ENCODE results near the gene TTLL8.

The TTLL8 gene

GRCh38 chr22:50053861-50054260 is 4.2 kb downstream of the TTLL8 start:
- TF ChIP-seq CTCF (IDR thresholded peaks at IDR 0.05; ENCODE audit: low read depth, low read length), result no peak
- no peak overlapping the region for H3K4me3 ChIP-seq (ENCODE audit: low read depth, low read length)

DNA sequence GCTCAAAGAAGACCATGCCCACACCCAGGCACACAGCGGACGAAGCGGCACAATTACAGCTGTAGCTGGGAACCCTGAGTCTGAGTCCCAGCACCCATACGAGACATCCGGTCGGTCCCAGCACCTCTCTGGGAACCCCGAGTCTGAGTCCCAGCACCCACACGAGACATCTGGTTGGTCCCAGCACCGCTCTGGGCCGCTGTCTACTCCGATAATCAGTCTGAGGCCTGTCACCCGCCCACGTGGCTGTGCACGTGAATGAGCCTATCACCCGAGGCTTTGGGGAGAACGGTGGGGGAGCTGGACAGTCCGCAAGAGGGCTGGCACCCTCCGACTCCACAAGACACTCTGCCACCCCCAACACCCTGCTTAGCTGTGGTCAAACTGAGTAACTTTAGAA is 6.2 kb downstream of the TTLL8 start:
- TF ChIP-seq CTCF (IDR thresholded peaks at IDR 0.05; ENCODE audit: low read depth, low read length), result no peak
- no peak overlapping the region for H3K4me3 ChIP-seq (ENCODE audit: low read depth, low read length)

DNA sequence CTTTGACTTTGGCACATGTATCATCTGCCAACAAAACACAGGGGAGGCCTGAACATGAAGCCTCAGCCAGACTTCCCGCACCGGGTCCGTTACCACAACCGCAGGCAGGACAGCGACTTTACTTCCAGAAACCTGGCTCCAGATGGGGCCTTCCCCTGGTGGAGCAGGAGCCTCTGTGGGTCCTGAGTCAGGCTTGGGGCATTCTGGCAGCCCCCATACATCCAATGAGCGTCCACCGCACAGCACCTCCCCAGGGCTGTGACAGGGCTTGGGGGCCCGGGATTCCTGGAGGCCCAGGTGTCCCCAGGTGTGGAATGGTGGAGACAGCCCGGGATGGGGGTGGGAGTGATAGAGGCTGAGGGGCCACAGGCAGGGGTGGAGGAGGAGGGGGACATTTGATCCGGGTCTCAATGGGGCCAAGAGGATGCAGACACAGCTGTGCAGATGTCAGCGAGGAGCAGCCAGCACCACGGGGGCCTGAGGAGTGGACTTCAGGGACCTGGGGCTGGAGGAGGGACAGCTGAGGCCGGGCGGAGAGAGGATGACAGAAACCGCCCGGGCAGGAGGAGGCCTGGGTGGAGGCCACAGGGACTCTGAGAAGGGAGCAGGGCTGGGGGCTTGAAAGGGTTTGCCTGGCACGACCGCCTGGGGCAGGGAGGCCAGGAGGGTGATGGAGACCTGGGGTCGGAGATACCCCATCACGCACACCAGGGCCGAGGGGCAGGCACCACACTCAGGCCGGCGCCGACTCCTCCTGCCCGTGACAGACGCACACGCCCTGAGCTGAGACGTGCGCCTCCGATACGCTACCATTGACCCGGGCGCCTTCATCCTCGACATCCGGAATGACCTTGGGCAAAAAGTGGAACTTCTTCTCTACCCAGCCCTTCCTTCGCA is 8.6 kb downstream of the TTLL8 start:
- no peak for TF ChIP-seq CTCF (IDR thresholded peaks at IDR 0.05; ENCODE audit: low read depth, low read length)
- H3K4me3 ChIP-seq (ENCODE audit: low read depth, low read length), result no peak overlapping the region

DNA sequence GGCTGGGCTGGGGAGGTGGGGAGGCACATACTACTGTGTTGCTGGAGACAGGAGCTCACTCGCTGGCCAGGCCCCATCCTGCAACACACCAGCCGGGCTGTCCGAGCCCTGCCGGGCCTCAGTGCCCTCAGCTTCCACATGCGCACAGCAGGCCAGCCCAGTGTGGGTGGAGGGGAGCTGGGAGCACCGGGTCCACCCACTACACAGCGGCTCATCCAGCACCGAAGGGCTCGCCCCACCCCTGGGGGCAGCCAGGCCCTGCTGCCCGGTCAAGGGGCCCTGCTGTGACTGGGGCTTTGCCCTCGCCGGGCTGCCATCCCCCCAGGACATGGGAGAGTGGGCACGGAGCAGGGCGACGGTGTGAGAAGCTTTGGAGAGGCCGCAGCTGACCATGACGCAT is 9.3 kb downstream of the TTLL8 start:
- no peak for TF ChIP-seq CTCF (IDR thresholded peaks at IDR 0.05; ENCODE audit: low read depth, low read length)
- H3K4me3 ChIP-seq (ENCODE audit: low read depth, low read length), result no peak overlapping the region

DNA sequence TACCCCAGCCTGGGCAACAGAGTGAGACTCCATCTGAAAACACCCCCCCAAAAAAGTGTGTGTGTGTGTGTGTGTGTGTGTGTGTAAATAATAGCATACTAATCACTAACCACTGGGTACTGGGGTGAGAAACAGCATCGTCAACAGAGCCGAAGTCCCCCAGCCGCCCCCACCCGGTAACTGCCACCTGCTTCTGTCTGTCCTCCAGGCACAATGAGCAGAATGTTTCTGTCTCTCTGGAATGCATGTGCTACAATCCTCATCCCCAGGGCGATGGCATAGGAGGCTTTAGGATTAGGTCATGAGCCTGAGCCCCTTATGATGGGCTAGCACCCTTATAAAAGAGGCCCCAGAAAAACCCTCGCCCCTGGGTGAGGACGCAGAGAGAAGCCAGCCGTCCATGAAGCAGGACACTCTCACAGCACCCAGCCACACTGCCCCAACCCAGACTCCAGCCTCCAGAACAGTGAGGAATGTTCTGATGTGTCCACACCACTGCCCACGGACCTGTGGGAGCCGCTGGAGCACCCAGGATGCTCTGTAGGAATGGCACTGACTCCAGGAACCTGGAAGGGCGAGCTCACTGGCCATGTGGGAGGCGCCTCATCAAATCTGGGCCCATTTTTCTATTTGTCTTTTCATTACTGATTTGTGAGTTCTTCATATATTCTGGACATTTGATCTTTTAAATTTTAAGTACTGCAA is 9.9 kb downstream of the TTLL8 start:
- no peak overlapping the region for H3K4me3 ChIP-seq (ENCODE audit: low read depth, low read length)
- TF ChIP-seq CTCF (IDR thresholded peaks at IDR 0.05; ENCODE audit: low read depth, low read length), result no peak

GRCh38 chr22:50047346-50047745 is 10.8 kb downstream of the TTLL8 start:
- no peak for TF ChIP-seq CTCF (IDR thresholded peaks at IDR 0.05; ENCODE audit: low read depth, low read length)
- H3K4me3 ChIP-seq (ENCODE audit: low read depth, low read length), result no peak overlapping the region
